A549 (cell line): Measurements from ENCODE around the gene LINC01488. TPM values are rescaled to one million over a fixed set of nuclear protein-coding genes. Genes with fewer than 3 reads are reported as not detected.

Experiments used
- ATAC-seq, 2 experiments: fragments of 200-7000 bp in 1 of 2; fragments of >200 bp in 1 of 2; cut with Nextera tagmentation in 1 of 2; cut with Tn5 transposase in 1 of 2; 3 replicates each; pipeline versions ENCODE4 v1.8.0 to v1.9.1; 2018 to 2020; ENCODE audit warnings: mild to moderate bottlenecking in 1 of 2, moderate library complexity in 1 of 2
- CTCF ChIA-PET: fragments of 300-600 bp; sonication (Branson Sonifier 250); formaldehyde crosslinking; extraction: SDS; loops from one replicate; lab custom pipeline; 2021; ENCODE audit warnings: antibody characterized with exemption, inconsistent platforms; lab: Yijun Ruan, JAX
- POLR2A ChIA-PET: fragments of 350-600 bp; formaldehyde crosslinking; extraction: SDS; loops from one replicate; lab custom pipeline; 2021; ENCODE audit warnings: antibody characterized with exemption, inconsistent platforms; lab: Yijun Ruan, JAX
- DNase-seq, 2 experiments: peaks; one replicate each; pipeline versions ENCODE4 v3.0.0 to v3.0.0-alpha.2; 2011 to 2016; ENCODE audit warnings: low read depth in 1 of 2, low spot score in 1 of 2
- FAIRE-seq: peaks from 2 replicates; lab custom pipeline; 2011; peaks lifted over from hg19 to GRCh38; lab: Jason Lieb, UNC
- H3K27ac ChIP-seq, 2 experiments: fragments of >200 bp; sonication (Bioruptor Twin); formaldehyde crosslinking; 3 replicates each; pipeline ENCODE4 v1.5.1; 2016 to 2017
- H3K4me1 ChIP-seq: fragments of >200 bp; sonication (Bioruptor Twin); formaldehyde crosslinking; 3 replicates; pipeline ENCODE4 v1.6.1; 2016
- H3K4me2 ChIP-seq: fragments of >200 bp; sonication (Bioruptor Twin); formaldehyde crosslinking; 3 replicates; pipeline ENCODE4 v1.6.1; 2016
- H3K4me3 ChIP-seq: fragments of >200 bp; sonication (Bioruptor Twin); formaldehyde crosslinking; 3 replicates; pipeline ENCODE4 v1.5.1; 2016
- H3K9me3 ChIP-seq: fragments of >200 bp; sonication (Bioruptor Twin); formaldehyde crosslinking; 3 replicates; pipeline ENCODE4 v1.6.1; 2016
- BCL3 ChIP-seq: fragments of >200 bp; sonication (Bioruptor Twin); formaldehyde crosslinking; IDR thresholded peaks from 3 replicates; pipeline ENCODE4 v1.6.1; 2016
- CBX8 ChIP-seq: fragments of 200-600 bp; sonication (generic); IDR thresholded peaks from 2 replicates; pipeline ENCODE4 v1.6.1; 2016
- ELK1 ChIP-seq: fragments of 150-350 bp; IDR thresholded peaks from 2 replicates; pipeline ENCODE4 v1.6.1; 2014; ENCODE audit warnings: low read depth, mild to moderate bottlenecking, low read length
- FOXS1 ChIP-seq: fragments of 250-450 bp; sonication (Bioruptor Pico); IDR thresholded peaks from 2 replicates; pipeline ENCODE4 v1.5.0; 2020; ENCODE audit warnings: mild to moderate bottlenecking, moderate library complexity
- GATA3 ChIP-seq: IDR thresholded peaks from 2 replicates; pipeline ENCODE4 v1.6.1; 2012; ENCODE audit warnings: borderline replicate concordance
- HMGXB4 ChIP-seq: fragments of 250-450 bp; sonication (Bioruptor Pico); IDR thresholded peaks from 2 replicates; pipeline ENCODE4 v1.5.0; 2021; ENCODE audit warnings: mild to moderate bottlenecking, moderate library complexity, borderline replicate concordance
- NPAS2 ChIP-seq: fragments of 250-450 bp; sonication (Bioruptor Pico); IDR thresholded peaks from 2 replicates; pipeline ENCODE4 v1.8.0; 2022; ENCODE audit warnings: mild to moderate bottlenecking, moderate library complexity, borderline replicate concordance
- RAD21 ChIP-seq, 2 experiments: fragments of >200 bp in 1 of 2; sonication (Bioruptor Twin) in 1 of 2; formaldehyde crosslinking in 1 of 2; IDR thresholded peaks in 1 of 2; conservative IDR thresholded peaks in 1 of 2; 2 replicates in 1 of 2; 3 replicates in 1 of 2; pipeline ENCODE4 v1.6.1; 2012 to 2018; ENCODE audit warnings: inconsistent platforms in 1 of 2
- RCOR1 ChIP-seq: fragments of 150-350 bp; IDR thresholded peaks from 2 replicates; pipeline ENCODE4 v1.6.1; 2014; ENCODE audit warnings: antibody characterized with exemption, low read length, low read depth
- RFX5 ChIP-seq: fragments of 450-650 bp; IDR thresholded peaks from 2 replicates; pipeline ENCODE4 v1.7.1; 2014; ENCODE audit warnings: antibody characterized with exemption, mild to moderate bottlenecking, moderate library complexity
- WGBS: methylation state at CpG from one replicate; pipeline ENCODE4 v1.1.6; 2017; ENCODE audit errors: missing lambda C conversion rate; 5-methylcytosine and 5-hydroxymethylcytosine counted together
- polyA plus RNA-seq, 4 experiments: library from polyadenylated mRNA; depleted of rRNA in 3 of 4; stranded (reverse); fragments of >200 nt; fragmentation: RNase III in 1 of 4; extraction: RNeasy Plus Mini Kit Qiagen cat#74134 plus additional on column Dnase treatment in 1 of 4; gene quantifications; 2 replicates in 3 of 4; 3 replicates in 1 of 4; pipeline ENCODE4 v1.2.3, GENCODE V29; 2011 to 2017
- TF ChIP-seq, protein P1 (sequence below): IDR thresholded peaks from 2 replicates; pipeline ENCODE4 v1.6.1; 2012
- TF ChIP-seq, protein P2 (sequence below): fragments of 200-600 bp; sonication (generic); IDR thresholded peaks from 2 replicates; pipeline ENCODE4 v1.6.1; 2016; ENCODE audit warnings: antibody characterized with exemption, mild to moderate bottlenecking, moderate library complexity

Gene LINC01488
- polyA plus RNA-seq, 2 of the 4 experiments (the other 2 are of a cell fraction) = 0.05 TPM; not detected in 1

DNA sequence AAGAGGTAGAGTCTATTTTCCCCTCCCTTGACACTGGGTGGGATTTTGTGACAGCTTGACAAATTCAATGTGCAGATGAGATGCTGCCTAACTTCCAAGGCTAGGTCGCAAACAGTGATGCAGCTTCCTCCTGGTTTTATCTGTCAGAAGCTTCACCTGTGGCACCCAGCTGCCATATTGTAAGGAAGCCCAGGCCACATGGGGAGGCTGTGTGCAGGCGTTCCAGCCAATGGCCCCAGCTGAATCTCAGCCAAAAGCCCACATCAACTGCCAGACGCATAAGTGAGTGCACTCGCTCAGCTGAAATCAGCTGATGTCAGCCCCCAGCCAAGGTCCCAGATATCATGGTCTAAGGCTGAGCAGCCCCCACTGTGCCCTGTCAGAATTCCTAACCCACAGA is 24.8 kb upstream of the LINC01488 start:
- POLR2A ChIA-PET = interaction anchor here (0.6 kb wide), 1 partner anchor 183 kb away, joined by 5 read pairs; no protein-coding TSS in a partner anchor
- ATAC-seq (no peak), FAIRE-seq (no peak), DNase-seq (no peak)
- H3K4me2 ChIP-seq = no peak overlapping the region
- H3K9me3 ChIP-seq = peaks cover 25% of the 10 kb centered on the region
- H3K4me3 ChIP-seq = no peak overlapping the region
- CTCF ChIA-PET = interaction anchor here (0.8 kb wide), 1 partner anchor 10 kb away, joined by 3 read pairs; no protein-coding TSS in a partner anchor
- 78% methylated on average over 4 of the region's 4 CpGs for WGBS
- H3K27ac ChIP-seq = no peak overlapping the region
- no peaks in the 10 kb centered on the region for H3K4me1 ChIP-seq
- TF ChIP-seq HMGXB4 (CRISPR knock-in tag) = no peak

- TF ChIP-seq GATA3 (no peak), ELK1 (no peak), RAD21 (conservative IDR thresholded peaks at IDR 0.05 in 1 of 2, IDR thresholded peaks at IDR 0.05 in 1 of 2) (no peak), RFX5 (no peak), CBX8 (no peak), RCOR1 (no peak), BCL3 (no peak), NPAS2 (CRISPR knock-in tag) (no peak), FOXS1 (no peak)
- TF ChIP-seq, protein P1, sequence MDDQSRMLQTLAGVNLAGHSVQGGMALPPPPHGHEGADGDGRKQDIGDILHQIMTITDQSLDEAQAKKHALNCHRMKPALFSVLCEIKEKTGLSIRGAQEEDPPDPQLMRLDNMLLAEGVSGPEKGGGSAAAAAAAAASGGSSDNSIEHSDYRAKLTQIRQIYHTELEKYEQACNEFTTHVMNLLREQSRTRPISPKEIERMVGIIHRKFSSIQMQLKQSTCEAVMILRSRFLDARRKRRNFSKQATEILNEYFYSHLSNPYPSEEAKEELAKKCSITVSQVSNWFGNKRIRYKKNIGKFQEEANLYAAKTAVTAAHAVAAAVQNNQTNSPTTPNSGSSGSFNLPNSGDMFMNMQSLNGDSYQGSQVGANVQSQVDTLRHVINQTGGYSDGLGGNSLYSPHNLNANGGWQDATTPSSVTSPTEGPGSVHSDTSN = no peak
- TF ChIP-seq, protein P2, sequence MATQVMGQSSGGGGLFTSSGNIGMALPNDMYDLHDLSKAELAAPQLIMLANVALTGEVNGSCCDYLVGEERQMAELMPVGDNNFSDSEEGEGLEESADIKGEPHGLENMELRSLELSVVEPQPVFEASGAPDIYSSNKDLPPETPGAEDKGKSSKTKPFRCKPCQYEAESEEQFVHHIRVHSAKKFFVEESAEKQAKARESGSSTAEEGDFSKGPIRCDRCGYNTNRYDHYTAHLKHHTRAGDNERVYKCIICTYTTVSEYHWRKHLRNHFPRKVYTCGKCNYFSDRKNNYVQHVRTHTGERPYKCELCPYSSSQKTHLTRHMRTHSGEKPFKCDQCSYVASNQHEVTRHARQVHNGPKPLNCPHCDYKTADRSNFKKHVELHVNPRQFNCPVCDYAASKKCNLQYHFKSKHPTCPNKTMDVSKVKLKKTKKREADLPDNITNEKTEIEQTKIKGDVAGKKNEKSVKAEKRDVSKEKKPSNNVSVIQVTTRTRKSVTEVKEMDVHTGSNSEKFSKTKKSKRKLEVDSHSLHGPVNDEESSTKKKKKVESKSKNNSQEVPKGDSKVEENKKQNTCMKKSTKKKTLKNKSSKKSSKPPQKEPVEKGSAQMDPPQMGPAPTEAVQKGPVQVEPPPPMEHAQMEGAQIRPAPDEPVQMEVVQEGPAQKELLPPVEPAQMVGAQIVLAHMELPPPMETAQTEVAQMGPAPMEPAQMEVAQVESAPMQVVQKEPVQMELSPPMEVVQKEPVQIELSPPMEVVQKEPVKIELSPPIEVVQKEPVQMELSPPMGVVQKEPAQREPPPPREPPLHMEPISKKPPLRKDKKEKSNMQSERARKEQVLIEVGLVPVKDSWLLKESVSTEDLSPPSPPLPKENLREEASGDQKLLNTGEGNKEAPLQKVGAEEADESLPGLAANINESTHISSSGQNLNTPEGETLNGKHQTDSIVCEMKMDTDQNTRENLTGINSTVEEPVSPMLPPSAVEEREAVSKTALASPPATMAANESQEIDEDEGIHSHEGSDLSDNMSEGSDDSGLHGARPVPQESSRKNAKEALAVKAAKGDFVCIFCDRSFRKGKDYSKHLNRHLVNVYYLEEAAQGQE = no peak
- ChIA-PET POLR2A (no interaction called here), CTCF (interaction anchor here (0.7 to 2.2 kb wide), 2 partner anchors 160 to 328 kb away, joined by 3 to 5 read pairs; no protein-coding TSS in a partner anchor)
- H3K4me2 ChIP-seq = no peak overlapping the region
- 44% methylated on average over 1 of the region's 1 CpG for WGBS
- FAIRE-seq (no peak), ATAC-seq (no peak), DNase-seq (no peak)
- H3K27ac ChIP-seq = no peak overlapping the region
- H3K9me3 ChIP-seq = peaks cover 28% of the 10 kb centered on the region
- H3K4me1 ChIP-seq = no peaks in the 10 kb centered on the region
- H3K4me3 ChIP-seq = no peak overlapping the region
Observed at GRCh38 chr11:69459848-69460539, 21.5 kb upstream of the LINC01488 start.
